GM23338 (cell line): Measurements from ENCODE around the gene YWHAB. TPM values are rescaled to one million over a fixed set of nuclear protein-coding genes. Genes with fewer than 3 reads are reported as not detected.
A peak's percentile ranks its signal among the peaks of the same experiment; 100 is the strongest.

ENCODE experiments used
- ATAC-seq: fragments of 200-7000 bp; cut with Tn5 transposase; 3 replicates; pipeline ENCODE4 v1.9.1; 2020
- DNase-seq: peaks from one replicate; pipeline ENCODE4 v3.0.0-alpha.2; 2015; ENCODE audit warnings: low spot score
- H2AFZ ChIP-seq: fragments of 200-600 bp; sonication (generic); 2 replicates; pipeline ENCODE4 v1.8.0; 2016; ENCODE audit warnings: antibody characterized with exemption, mild to moderate bottlenecking, moderate library complexity
- H3F3A ChIP-seq: fragments of 200-600 bp; sonication (generic); replicated peaks from 2 replicates; pipeline ENCODE4 v1.8.0; 2017; ENCODE audit warnings: antibody characterized with exemption, mixed run types, low read depth
- H3K27ac ChIP-seq: fragments of 200-600 bp; sonication (generic); 2 replicates; pipeline ENCODE4 v1.6.1; 2016; ENCODE audit warnings: low read depth
- H3K27me3 ChIP-seq: fragments of 200-600 bp; sonication (generic); 2 replicates; pipeline ENCODE4 v1.8.0; 2016; ENCODE audit warnings: mild to moderate bottlenecking, mixed run types, moderate library complexity; ENCODE audit not compliant: insufficient read depth
- H3K36me3 ChIP-seq: fragments of 200-600 bp; sonication (generic); 2 replicates; pipeline ENCODE4 v1.8.0; 2016; ENCODE audit warnings: mild to moderate bottlenecking; ENCODE audit not compliant: insufficient read depth
- H3K4me1 ChIP-seq: fragments of 200-600 bp; sonication (generic); 2 replicates; pipeline ENCODE4 v1.8.0; 2016; ENCODE audit warnings: mild to moderate bottlenecking, moderate library complexity; ENCODE audit not compliant: insufficient read depth
- H3K4me2 ChIP-seq: fragments of 200-600 bp; sonication (generic); 2 replicates; pipeline ENCODE4 v1.7.1; 2017; ENCODE audit warnings: mixed run types
- H3K4me3 ChIP-seq: fragments of 200-600 bp; sonication (generic); 2 replicates; pipeline ENCODE4 v1.6.1; 2016; ENCODE audit warnings: mixed run types
- H3K79me2 ChIP-seq: fragments of 200-600 bp; sonication (generic); replicated peaks from 2 replicates; pipeline ENCODE4 v1.8.0; 2017; ENCODE audit warnings: mild to moderate bottlenecking; ENCODE audit not compliant: insufficient read depth
- H3K9me2 ChIP-seq: fragments of 200-600 bp; sonication (generic); 2 replicates; pipeline ENCODE4 v1.8.0; 2017; ENCODE audit not compliant: insufficient read depth
- H4K20me1 ChIP-seq: fragments of 200-600 bp; sonication (generic); replicated peaks from 2 replicates; pipeline ENCODE4 v1.8.0; 2017; ENCODE audit warnings: mild to moderate bottlenecking; ENCODE audit not compliant: insufficient read depth
- H3K27ac Mint-ChIP-seq: 2 replicates; pipeline ENCODE4 v1.8.0; 2020; ENCODE audit warnings: inconsistent platforms, mild to moderate bottlenecking, moderate library complexity, mixed read lengths
- H3K27me3 Mint-ChIP-seq: 3 replicates; pipeline ENCODE4 v1.8.0; 2022; ENCODE audit warnings: low read depth, mild to moderate bottlenecking, moderate library complexity, mixed read lengths, inconsistent platforms; ENCODE audit not compliant: insufficient read depth, poor library complexity
- H3K36me3 Mint-ChIP-seq: 3 replicates; pipeline ENCODE4 v1.8.0; 2021; ENCODE audit warnings: low read depth, mild to moderate bottlenecking, inconsistent platforms, moderate library complexity, mixed read lengths
- H3K4me1 Mint-ChIP-seq: 3 replicates; pipeline ENCODE4 v1.8.0; 2020; ENCODE audit warnings: mild to moderate bottlenecking, inconsistent platforms, mixed read lengths
- H3K4me3 Mint-ChIP-seq: 3 replicates; pipeline ENCODE4 v1.8.0; 2021; ENCODE audit warnings: moderate library complexity, mild to moderate bottlenecking, inconsistent platforms, mixed read lengths
- H3K9me3 Mint-ChIP-seq: 3 replicates; pipeline ENCODE4 v1.8.0; 2020; ENCODE audit warnings: moderate library complexity, mild to moderate bottlenecking, inconsistent platforms, mixed read lengths
- CREB1 ChIP-seq: fragments of 250-450 bp; sonication (Bioruptor Pico); IDR thresholded peaks from 2 replicates; pipeline ENCODE4 v1.5.0; 2020; ENCODE audit warnings: low read depth, mild to moderate bottlenecking, moderate library complexity
- EZH2 ChIP-seq: fragments of 200-600 bp; sonication (generic); IDR thresholded peaks from one replicate; pipeline ENCODE4 v1.8.0; 2017; ENCODE audit warnings: antibody characterized with exemption, mild to moderate bottlenecking, low read depth; ENCODE audit not compliant: unreplicated experiment
- EZH2phosphoT487 ChIP-seq: fragments of 200-600 bp; sonication (generic); IDR thresholded peaks from one replicate; pipeline ENCODE4 v1.8.1; 2018; ENCODE audit warnings: antibody characterized with exemption; ENCODE audit not compliant: unreplicated experiment
- JUNB ChIP-seq: IDR thresholded peaks from one replicate; pipeline ENCODE4 v1.6.1; 2016; ENCODE audit warnings: antibody characterized with exemption; ENCODE audit not compliant: unreplicated experiment
- STAT1 ChIP-seq: IDR thresholded peaks from one replicate; pipeline ENCODE4 v1.6.1; 2016; ENCODE audit warnings: antibody characterized with exemption; ENCODE audit not compliant: unreplicated experiment
- ZNF114 ChIP-seq: fragments of 250-450 bp; sonication (Bioruptor Pico); IDR thresholded peaks from 2 replicates; pipeline ENCODE4 v1.5.0; 2020; ENCODE audit warnings: mild to moderate bottlenecking, moderate library complexity
- ZNF331 ChIP-seq: fragments of 250-450 bp; sonication (Bioruptor Pico); IDR thresholded peaks from 2 replicates; pipeline ENCODE4 v1.5.0; 2020; ENCODE audit warnings: low read depth, mild to moderate bottlenecking, moderate library complexity
- polyA plus RNA-seq: library from polyadenylated mRNA; unstranded; fragments of >200 nt; fragmentation: Nextera tagmentation; extraction: Ambion mirVana; gene quantifications from 2 replicates; pipeline ENCODE4 v1.2.1, GENCODE V29; 2016
- total RNA-seq: library from RNA; depleted of rRNA; stranded (reverse); fragments of >200 nt; shearing (Covaris generic); gene quantifications from 2 replicates; pipeline ENCODE4 v1.2.3, GENCODE V29; 2014
- TF ChIP-seq, protein P1 (sequence below), 2 experiments: fragments of 200-600 bp in 1 of 2; sonication (generic) in 1 of 2; conservative IDR thresholded peaks; 2 replicates each; pipeline versions ENCODE4 v1.5.1 to v1.6.1; 2016 to 2017; ENCODE audit warnings: antibody characterized with exemption in 2 of 2, low read depth in 2 of 2, mild to moderate bottlenecking in 2 of 2, moderate library complexity in 1 of 2
- TF ChIP-seq, protein P2 (sequence below): IDR thresholded peaks from one replicate; pipeline ENCODE4 v1.6.1; 2018; ENCODE audit warnings: antibody characterized with exemption; ENCODE audit not compliant: unreplicated experiment
- TF ChIP-seq, protein P3 (sequence below): IDR thresholded peaks from 2 replicates; pipeline ENCODE4 v1.6.1; 2016; ENCODE audit warnings: antibody characterized with exemption

Gene YWHAB
- total and polyA plus RNA-seq, 2 experiments from 2014 or later, result 121 to 519 TPM

DNA sequence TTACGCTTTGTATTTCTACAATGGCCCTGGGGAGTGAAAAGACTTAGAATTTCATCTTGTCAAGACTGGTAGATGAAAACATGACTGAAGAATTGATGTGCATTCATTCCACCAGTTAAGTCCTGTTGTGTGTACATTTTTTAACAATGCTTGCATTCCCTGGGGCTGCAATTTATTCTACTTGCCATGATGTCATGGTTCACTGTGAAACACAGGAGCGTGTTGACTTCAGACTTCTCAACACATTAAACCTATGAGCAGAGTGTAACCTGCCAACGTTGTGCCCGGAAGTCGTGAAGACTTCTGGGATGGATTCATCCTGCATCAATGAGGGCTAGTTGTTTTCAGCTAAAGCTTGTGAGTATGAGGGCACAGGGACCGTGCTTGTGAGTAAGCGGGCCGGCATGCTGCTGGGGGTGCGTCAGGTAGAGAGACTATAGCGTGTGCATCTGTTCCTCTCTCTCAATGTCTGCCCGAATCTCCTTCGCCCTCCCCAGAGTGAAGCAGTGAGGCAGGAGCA is 48.8 kb upstream of the YWHAB start:
- peak overlapping the region; percentile 14; the same call in 1 of the 2 replicates for H2AFZ ChIP-seq
- H3K27ac ChIP-seq, result no peak overlapping the region
- H3K4me2 ChIP-seq, result no peak overlapping the region
- no peaks in the 10 kb centered on the region for H3F3A ChIP-seq
- no peak overlapping the region for H3K4me3 Mint-ChIP-seq
- peaks cover 3% of the 10 kb centered on the region; the same call in 1 of the 3 replicates for H3K4me1 Mint-ChIP-seq
- ATAC-seq (no peak), DNase-seq (no peak)
- H3K4me3 ChIP-seq, result no peak overlapping the region
- H3K9me2 ChIP-seq, result no peaks in the 10 kb centered on the region
- H3K79me2 ChIP-seq, result no peaks in the 10 kb centered on the region
- no peaks in the 10 kb centered on the region for H3K36me3 ChIP-seq
- H4K20me1 ChIP-seq, result no peaks in the 10 kb centered on the region
- peaks cover 4% of the 10 kb centered on the region for H3K9me3 Mint-ChIP-seq
- H3K4me1 ChIP-seq, result peaks cover 14% of the 10 kb centered on the region
- H3K27me3 ChIP-seq, result no peaks in the 10 kb centered on the region
- H3K27ac Mint-ChIP-seq, result no peak overlapping the region
- no peaks in the 10 kb centered on the region for H3K27me3 Mint-ChIP-seq
- TF ChIP-seq EZH2phosphoT487 (no peak), STAT1 (no peak), ZNF114 (CRISPR knock-in tag) (no peak), EZH2 (no peak), JUNB (no peak), ZNF331 (CRISPR knock-in tag) (no peak), CREB1 (no peak)
- TF ChIP-seq, protein P1, sequence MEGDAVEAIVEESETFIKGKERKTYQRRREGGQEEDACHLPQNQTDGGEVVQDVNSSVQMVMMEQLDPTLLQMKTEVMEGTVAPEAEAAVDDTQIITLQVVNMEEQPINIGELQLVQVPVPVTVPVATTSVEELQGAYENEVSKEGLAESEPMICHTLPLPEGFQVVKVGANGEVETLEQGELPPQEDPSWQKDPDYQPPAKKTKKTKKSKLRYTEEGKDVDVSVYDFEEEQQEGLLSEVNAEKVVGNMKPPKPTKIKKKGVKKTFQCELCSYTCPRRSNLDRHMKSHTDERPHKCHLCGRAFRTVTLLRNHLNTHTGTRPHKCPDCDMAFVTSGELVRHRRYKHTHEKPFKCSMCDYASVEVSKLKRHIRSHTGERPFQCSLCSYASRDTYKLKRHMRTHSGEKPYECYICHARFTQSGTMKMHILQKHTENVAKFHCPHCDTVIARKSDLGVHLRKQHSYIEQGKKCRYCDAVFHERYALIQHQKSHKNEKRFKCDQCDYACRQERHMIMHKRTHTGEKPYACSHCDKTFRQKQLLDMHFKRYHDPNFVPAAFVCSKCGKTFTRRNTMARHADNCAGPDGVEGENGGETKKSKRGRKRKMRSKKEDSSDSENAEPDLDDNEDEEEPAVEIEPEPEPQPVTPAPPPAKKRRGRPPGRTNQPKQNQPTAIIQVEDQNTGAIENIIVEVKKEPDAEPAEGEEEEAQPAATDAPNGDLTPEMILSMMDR (conservative IDR thresholded peaks at IDR 0.05; ENCODE audit: low read depth in 2 of 2), result no peak
- TF ChIP-seq, protein P2, sequence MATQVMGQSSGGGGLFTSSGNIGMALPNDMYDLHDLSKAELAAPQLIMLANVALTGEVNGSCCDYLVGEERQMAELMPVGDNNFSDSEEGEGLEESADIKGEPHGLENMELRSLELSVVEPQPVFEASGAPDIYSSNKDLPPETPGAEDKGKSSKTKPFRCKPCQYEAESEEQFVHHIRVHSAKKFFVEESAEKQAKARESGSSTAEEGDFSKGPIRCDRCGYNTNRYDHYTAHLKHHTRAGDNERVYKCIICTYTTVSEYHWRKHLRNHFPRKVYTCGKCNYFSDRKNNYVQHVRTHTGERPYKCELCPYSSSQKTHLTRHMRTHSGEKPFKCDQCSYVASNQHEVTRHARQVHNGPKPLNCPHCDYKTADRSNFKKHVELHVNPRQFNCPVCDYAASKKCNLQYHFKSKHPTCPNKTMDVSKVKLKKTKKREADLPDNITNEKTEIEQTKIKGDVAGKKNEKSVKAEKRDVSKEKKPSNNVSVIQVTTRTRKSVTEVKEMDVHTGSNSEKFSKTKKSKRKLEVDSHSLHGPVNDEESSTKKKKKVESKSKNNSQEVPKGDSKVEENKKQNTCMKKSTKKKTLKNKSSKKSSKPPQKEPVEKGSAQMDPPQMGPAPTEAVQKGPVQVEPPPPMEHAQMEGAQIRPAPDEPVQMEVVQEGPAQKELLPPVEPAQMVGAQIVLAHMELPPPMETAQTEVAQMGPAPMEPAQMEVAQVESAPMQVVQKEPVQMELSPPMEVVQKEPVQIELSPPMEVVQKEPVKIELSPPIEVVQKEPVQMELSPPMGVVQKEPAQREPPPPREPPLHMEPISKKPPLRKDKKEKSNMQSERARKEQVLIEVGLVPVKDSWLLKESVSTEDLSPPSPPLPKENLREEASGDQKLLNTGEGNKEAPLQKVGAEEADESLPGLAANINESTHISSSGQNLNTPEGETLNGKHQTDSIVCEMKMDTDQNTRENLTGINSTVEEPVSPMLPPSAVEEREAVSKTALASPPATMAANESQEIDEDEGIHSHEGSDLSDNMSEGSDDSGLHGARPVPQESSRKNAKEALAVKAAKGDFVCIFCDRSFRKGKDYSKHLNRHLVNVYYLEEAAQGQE, result no peak
- TF ChIP-seq, protein P3, sequence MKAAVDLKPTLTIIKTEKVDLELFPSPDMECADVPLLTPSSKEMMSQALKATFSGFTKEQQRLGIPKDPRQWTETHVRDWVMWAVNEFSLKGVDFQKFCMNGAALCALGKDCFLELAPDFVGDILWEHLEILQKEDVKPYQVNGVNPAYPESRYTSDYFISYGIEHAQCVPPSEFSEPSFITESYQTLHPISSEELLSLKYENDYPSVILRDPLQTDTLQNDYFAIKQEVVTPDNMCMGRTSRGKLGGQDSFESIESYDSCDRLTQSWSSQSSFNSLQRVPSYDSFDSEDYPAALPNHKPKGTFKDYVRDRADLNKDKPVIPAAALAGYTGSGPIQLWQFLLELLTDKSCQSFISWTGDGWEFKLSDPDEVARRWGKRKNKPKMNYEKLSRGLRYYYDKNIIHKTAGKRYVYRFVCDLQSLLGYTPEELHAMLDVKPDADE, result no peak
- peaks cover 3% of the 10 kb centered on the region; the same call in 2 of the 3 replicates for H3K36me3 Mint-ChIP-seq
